NCI-H2107 treated with DMSO at 0.1 percent for 48 hours (cell line): Measurements from ENCODE around the gene WDR81.

Experiments used
- DNase-seq: peaks from one replicate; lab custom pipeline; 2025; ENCODE audit not compliant: unreplicated experiment; lab: John Stamatoyannopoulos, UW

The WDR81 gene

GRCh38 chr17:1776857-1777256 is 52.4 kb downstream of the WDR81 start:
- DNase-seq, result no peak

- no peak for DNase-seq
Observed at GRCh38 chr17:1779571-1780131, 55.1 kb downstream of the WDR81 start.

- DNase-seq, result no peak
Observed at GRCh38 chr17:1782171-1782567, 57.7 kb downstream of the WDR81 start.

GRCh38 chr17:1783271-1783670 is 58.8 kb downstream of the WDR81 start:
- no peak for DNase-seq

GRCh38 chr17:1783834-1784611 is 59.5 kb downstream of the WDR81 start:
- DNase-seq, result peak; percentile 9

GRCh38 chr17:1785930-1786329 is 61.4 kb downstream of the WDR81 start:
- no peak for DNase-seq

GRCh38 chr17:1786708-1787107 is 62.2 kb downstream of the WDR81 start:
- no peak for DNase-seq

- DNase-seq, result no peak
Observed at GRCh38 chr17:1787301-1787902, 62.9 kb downstream of the WDR81 start.
